ENCODE data around the gene COL6A2.

COL6A2 gene

GRCh38 chr21:46111857-46112724 lies 14.2 kb downstream of the COL6A2 start:
- DNase-seq (ENCODE audit: low spot score): no peak
- in situ Hi-C loops (cut with MboI; ENCODE audit: low sequenced_read_pairs, unreplicated experiment): no loop called here
- no peak for TF ChIP-seq CTCF (IDR thresholded peaks at IDR 0.05; ENCODE audit: borderline replicate concordance, control extremely low read depth, extremely low read depth, insufficient read depth, missing control alignments)

GRCh38 chr21:46112725-46113215 lies 14.9 kb downstream of the COL6A2 start:
- TF ChIP-seq CTCF (IDR thresholded peaks at IDR 0.05; ENCODE audit: borderline replicate concordance, control extremely low read depth, extremely low read depth, insufficient read depth, missing control alignments): no peak
- DNase-seq (ENCODE audit: low spot score): no peak
- in situ Hi-C loops (cut with MboI; ENCODE audit: low sequenced_read_pairs, unreplicated experiment): no loop called here

GRCh38 chr21:46113497-46114176 lies 15.7 kb downstream of the COL6A2 start:
- DNase-seq (ENCODE audit: low spot score): no peak
- in situ Hi-C loops (cut with MboI; ENCODE audit: low sequenced_read_pairs, unreplicated experiment): no loop called here
- no peak for TF ChIP-seq CTCF (IDR thresholded peaks at IDR 0.05; ENCODE audit: borderline replicate concordance, control extremely low read depth, extremely low read depth, insufficient read depth, missing control alignments)

GRCh38 chr21:46114963-46115362 lies 17.1 kb downstream of the COL6A2 start:
- no peak for DNase-seq (ENCODE audit: low spot score)
- in situ Hi-C loops (cut with MboI; ENCODE audit: low sequenced_read_pairs, unreplicated experiment): no loop called here

GRCh38 chr21:46115441-46116188 lies 17.7 kb downstream of the COL6A2 start:
- no peak for TF ChIP-seq CTCF (IDR thresholded peaks at IDR 0.05; ENCODE audit: borderline replicate concordance, control extremely low read depth, extremely low read depth, insufficient read depth, missing control alignments)
- in situ Hi-C loops (cut with MboI; ENCODE audit: low sequenced_read_pairs, unreplicated experiment): no loop called here
- no peak for DNase-seq (ENCODE audit: low spot score)

More at GRCh38 chr21:46114963-46115362, 17.1 kb downstream of the COL6A2 start:
- TF ChIP-seq CTCF (IDR thresholded peaks at IDR 0.05; ENCODE audit: borderline replicate concordance, control extremely low read depth, extremely low read depth, insufficient read depth, missing control alignments): no peak

GRCh38 chr21:46116189-46116775 lies 18.4 kb downstream of the COL6A2 start:
- TF ChIP-seq CTCF (IDR thresholded peaks at IDR 0.05; ENCODE audit: borderline replicate concordance, control extremely low read depth, extremely low read depth, insufficient read depth, missing control alignments): no peak
- DNase-seq (ENCODE audit: low spot score): no peak
- in situ Hi-C loops (cut with MboI; ENCODE audit: low sequenced_read_pairs, unreplicated experiment): no loop called here
